GM12878 (cell line): ENCODE data around the gene GRIP2. TPM values are rescaled to one million over a fixed set of nuclear protein-coding genes. Genes with fewer than 3 reads are reported as not detected.

Experiments used
- ATAC-seq: fragments of 200-7000 bp; cut with Tn5 transposase; 3 replicates; pipeline ENCODE4 v1.9.1; 2020; ENCODE audit warnings: mild to moderate bottlenecking, moderate library complexity
- BruUV-seq: library from RNA; stranded (reverse); fragments of 400-500 nt; replicated peaks from 2 replicates; lab custom pipeline; 2021; lab: Mats Ljungman, UMichigan
- CTCF ChIA-PET: fragments of 300-600 bp; sonication (Branson Sonifier 250); formaldehyde crosslinking; extraction: SDS; loops from one replicate; lab custom pipeline; 2021; ENCODE audit warnings: inconsistent platforms; lab: Yijun Ruan, JAX
- POLR2A ChIA-PET: fragments of 350-600 bp; formaldehyde crosslinking; extraction: SDS; loops from one replicate; lab custom pipeline; 2021; ENCODE audit warnings: inconsistent platforms; lab: Charles Lee
- RAD21 ChIA-PET: fragments of 300-600 bp; sonication (Branson Sonifier 250); formaldehyde crosslinking; loops from one replicate; lab custom pipeline; 2023; ENCODE audit warnings: antibody characterized with exemption; ENCODE audit not compliant: unreplicated experiment; lab: Charles Lee
- SMC1A ChIA-PET: fragments of 300-600 bp; sonication (Branson Sonifier 250); formaldehyde crosslinking; loops from one replicate; lab custom pipeline; 2023; ENCODE audit not compliant: unreplicated experiment, uncharacterized antibody; lab: Charles Lee
- DNase-seq: peaks from one replicate; pipeline ENCODE4 v3.0.0-alpha.2; 2011; ENCODE audit warnings: low read depth, low spot score
- FAIRE-seq: peaks from 3 replicates; lab custom pipeline; 2011; peaks lifted over from hg19 to GRCh38; lab: Jason Lieb, UNC
- H2AFZ ChIP-seq: 2 replicates; pipeline ENCODE4 v1.6.0; 2011; ENCODE audit warnings: low read depth, low read length, control low read depth; ENCODE audit not compliant: control insufficient read depth
- H3K27ac ChIP-seq: 2 replicates; pipeline ENCODE4 v1.5.1; 2011; ENCODE audit warnings: control low read depth; ENCODE audit not compliant: control insufficient read depth, insufficient read depth
- H3K27me3 ChIP-seq, 2 experiments: replicated peaks in 1 of 2; 2 replicates each; pipeline versions ENCODE4 v1.6.0 to v1.6.1; 2011; ENCODE audit warnings: low read length in 1 of 2; ENCODE audit not compliant: control insufficient read depth in 2 of 2, insufficient read depth in 2 of 2
- H3K36me3 ChIP-seq, 2 experiments: 2 replicates each; pipeline ENCODE4 v1.5.1; 2011; ENCODE audit warnings: low read length in 1 of 2; ENCODE audit not compliant: control insufficient read depth in 2 of 2, insufficient read depth in 2 of 2
- H3K4me1 ChIP-seq: 2 replicates; pipeline ENCODE4 v1.6.1; 2011; ENCODE audit warnings: mild to moderate bottlenecking, low read length, moderate library complexity, mixed read lengths; ENCODE audit not compliant: control insufficient read depth, insufficient read depth
- H3K4me2 ChIP-seq: 2 replicates; pipeline ENCODE4 v1.6.0; 2011; ENCODE audit warnings: control low read depth; ENCODE audit not compliant: control insufficient read depth, insufficient read depth
- H3K4me3 ChIP-seq: fragments of 200-600 bp; sonication (generic); 2 replicates; pipeline ENCODE4 v1.5.1; 2016
- H3K79me2 ChIP-seq: 2 replicates; pipeline ENCODE4 v1.6.0; 2011; ENCODE audit warnings: low read length; ENCODE audit not compliant: control insufficient read depth, insufficient read depth
- H3K9ac ChIP-seq: 2 replicates; pipeline ENCODE4 v1.8.0; 2011; ENCODE audit warnings: low read length, control low read depth, mixed read lengths; ENCODE audit not compliant: control insufficient read depth, insufficient read depth
- H3K9me3 ChIP-seq: replicated peaks from 3 replicates; pipeline ENCODE4 v1.5.1; 2011; ENCODE audit warnings: mild to moderate bottlenecking, low read length; ENCODE audit not compliant: control insufficient read depth, insufficient read depth
- H4K20me1 ChIP-seq: 2 replicates; pipeline ENCODE4 v1.6.0; 2011; ENCODE audit not compliant: control insufficient read depth, insufficient read depth
- CBX5 ChIP-seq: sonication (generic); IDR thresholded peaks from 2 replicates; pipeline ENCODE4 v1.6.1; 2016; ENCODE audit warnings: low read depth, moderate library complexity, mild to moderate bottlenecking, inconsistent platforms
- CHD4 ChIP-seq: fragments of 200-600 bp; sonication (generic); IDR thresholded peaks from 2 replicates; pipeline ENCODE4 v1.6.1; 2016; ENCODE audit warnings: mild to moderate bottlenecking
- FOS ChIP-seq: IDR thresholded peaks from 3 replicates; pipeline ENCODE4 v1.6.1; 2011; ENCODE audit warnings: borderline replicate concordance; ENCODE audit not compliant: insufficient read length; ENCODE audit errors: extremely low read depth
- IKZF1 ChIP-seq: fragments of 450-650 bp; conservative IDR thresholded peaks from 2 replicates; pipeline ENCODE4 v1.6.1; 2017; ENCODE audit warnings: antibody characterized with exemption, mild to moderate bottlenecking
- SPI1 ChIP-seq: IDR thresholded peaks from 2 replicates; pipeline ENCODE4 v1.6.1; 2011; ENCODE audit warnings: low read depth, mild to moderate bottlenecking, low read length, moderate library complexity, borderline replicate concordance; ENCODE audit not compliant: insufficient read depth
- TCF3 ChIP-seq: IDR thresholded peaks from 2 replicates; pipeline ENCODE4 v1.6.1; 2012; ENCODE audit warnings: low read depth, mild to moderate bottlenecking, low read length, borderline replicate concordance; ENCODE audit not compliant: insufficient read depth
- WGBS: methylation state at CpG from one replicate; pipeline ENCODE4 v1.1.6; 2016; ENCODE audit warnings: low lambda C conversion rate; ENCODE audit not compliant: insufficient replicate concordance, insufficient coverage; ENCODE audit errors: missing lambda C conversion rate; 5-methylcytosine and 5-hydroxymethylcytosine counted together
- in situ Hi-C: fragments of 300-500 bp; cut with MboI; formaldehyde crosslinking; loops from 9 replicates; pipeline ENCODE4 v1.14.3; 2018; ENCODE audit warnings: mixed read lengths
- intact Hi-C: fragments of 100-400 bp; cut with micrococcal nuclease; formaldehyde crosslinking; loops from one replicate; pipeline ENCODE4 v1.14.2; 2022; ENCODE audit not compliant: unreplicated experiment
- polyA plus RNA-seq, 11 experiments: library from polyadenylated mRNA; depleted of rRNA in 4 of 11; unstranded in 6 of 11; stranded (reverse) in 5 of 11; fragments of >200 nt; fragmentation: Nextera tagmentation in 4 of 11; fragmentation: Illumina TruSeq in 1 of 11; extraction: Ambion mirVana in 4 of 11; extraction: Trizol in 1 of 11; gene quantifications; 1 replicate in 1 of 11; 2 replicates in 10 of 11; pipeline versions ENCODE4 v1.2.1 to v1.2.3, GENCODE V29; 2011 to 2016; ENCODE audit warnings: inconsistent platforms in 2 of 11, missing spikeins in 2 of 11, low read depth in 1 of 11
- small RNA-seq: library from RNA; depleted of rRNA; stranded (forward); fragments of <200 nt; gene quantifications from one replicate; pipeline ENCODE3, GENCODE V24; 2014
- total RNA-seq, 4 experiments: library from RNA; depleted of rRNA in 3 of 4; stranded (reverse); fragments of >200 nt in 3 of 4; fragmentation: Illumina TruSeq in 1 of 4; extraction: Trizol in 1 of 4; gene quantifications; 2 replicates each; pipeline versions ENCODE4 v1.2.1 to v1.2.3, GENCODE V29; 2013 to 2021
- TF ChIP-seq, protein P1 (sequence below): fragments of 450-650 bp; IDR thresholded peaks from 2 replicates; pipeline ENCODE4 v1.6.1; 2017; ENCODE audit warnings: mild to moderate bottlenecking, low read depth, inconsistent platforms; ENCODE audit not compliant: poor library complexity, severe bottlenecking

Gene GRIP2
- total and polyA plus RNA-seq, 10 of the 15 experiments (the other 5 are each of a cell fraction or from before 2014, with no cell fraction given), result not detected

DNA sequence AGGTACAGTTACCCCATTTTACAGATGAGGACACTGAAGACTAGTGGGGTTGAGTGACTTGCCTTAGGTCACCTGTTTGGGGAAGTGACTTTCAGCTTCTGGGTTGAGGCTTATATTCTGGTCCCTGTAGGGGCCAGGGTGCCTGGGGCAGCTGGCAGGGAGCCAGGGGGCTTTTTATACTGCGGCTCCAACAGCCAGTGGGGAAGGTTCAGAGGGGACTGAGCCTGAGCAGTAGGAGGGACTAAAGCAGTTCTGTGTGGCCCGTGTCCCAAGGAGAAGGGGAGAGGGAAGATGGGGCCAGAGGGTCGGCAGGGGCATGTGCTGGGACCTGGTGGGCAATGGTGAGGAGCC lies 100.0 kb downstream of the GRIP2 start (continued):
- TF ChIP-seq SPI1, result peak; percentile 38; the same call in 1 of the 2 replicates
- no peak for TF ChIP-seq TCF3

DNA sequence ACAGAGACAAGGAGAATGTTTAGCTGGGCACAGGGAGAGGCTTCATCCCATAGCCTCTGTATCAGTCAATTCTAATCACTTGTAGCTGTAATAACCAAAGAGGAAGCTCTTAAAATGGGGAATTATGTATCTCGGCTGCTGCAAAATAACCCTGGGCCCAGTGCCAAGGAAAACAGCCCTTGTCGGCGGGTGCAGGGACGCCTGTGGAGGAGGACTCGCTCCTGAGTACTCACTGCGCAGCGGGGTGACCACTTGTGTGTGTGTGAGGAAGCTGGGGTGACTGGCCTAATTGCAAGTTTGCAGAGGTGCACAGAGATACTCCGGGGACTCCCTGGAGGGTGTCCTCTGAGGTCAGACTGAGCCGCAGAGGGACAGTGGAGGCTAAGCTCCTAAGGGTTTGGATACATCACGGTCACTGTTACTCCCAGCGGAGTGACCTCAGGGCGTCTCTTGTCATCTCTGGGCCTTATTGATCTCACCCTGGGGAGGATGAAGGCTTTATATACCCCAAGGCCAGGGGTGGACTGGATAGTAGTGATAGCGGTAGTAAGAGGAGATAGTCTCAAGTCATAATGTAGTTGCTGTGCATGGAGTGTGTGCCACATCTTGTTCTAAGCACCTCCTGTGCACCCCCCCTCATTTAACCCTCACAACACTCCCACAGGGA lies 100.5 kb downstream of the GRIP2 start:
- in situ Hi-C loops, result no loop called here
- no peak overlapping the region for H3K27ac ChIP-seq
- peaks cover 4 to 7% of the 10 kb centered on the region in 2 experiments; a peak in 2 of 4 replicates for H3K36me3 ChIP-seq
- no peak overlapping the region for H3K4me2 ChIP-seq
- no peaks in the 10 kb centered on the region for H4K20me1 ChIP-seq
- ATAC-seq, result peak; percentile 26; the same call in 2 of the 3 replicates
- no peaks in the 10 kb centered on the region for H3K27me3 ChIP-seq
- ChIA-PET RAD21 (interaction anchor here (1.0 to 1.4 kb wide), 2 partner anchors 9 to 19 kb away, joined by 3 to 5 read pairs; no protein-coding TSS in a partner anchor), CTCF (interaction anchor here (0.9 to 2.7 kb wide), 3 partner anchors 9 to 236 kb away, joined by 3 to 12 read pairs (median 6); no protein-coding TSS in a partner anchor), SMC1A (interaction anchor here (0.7 to 1.4 kb wide), 6 partner anchors 13 to 236 kb away, joined by 3 to 6 read pairs (median 4); no protein-coding TSS in a partner anchor), POLR2A (interaction anchor here (0.7 to 1.3 kb wide), 4 partner anchors 9 to 434 kb away, joined by 3 to 5 read pairs (median 3); partner anchors contain the start of gene SLC6A6)
- WGBS, result 67% methylated on average over 13 of the region's 13 CpGs
- no peaks in the 10 kb centered on the region for H3K9me3 ChIP-seq
- H3K79me2 ChIP-seq, result peaks cover 9% of the 10 kb centered on the region
- FAIRE-seq, result no peak
- H3K9ac ChIP-seq, result no peak overlapping the region
- BruUV-seq, result no TSS peak
- DNase-seq, result no peak
- intact Hi-C loops, result loop anchor here (10.0 kb wide), 1 partner anchor 1025 kb away; no protein-coding TSS in a partner anchor
- H3K4me3 ChIP-seq, result no peak overlapping the region
- H2AFZ ChIP-seq, result no peak overlapping the region
- H3K4me1 ChIP-seq, result peaks cover 13% of the 10 kb centered on the region
- TF ChIP-seq CBX5 (no peak), IKZF1 (0 out of 2 replicates have a peak, but pooled peaks have one; percentile 15), FOS (no peak), CHD4 (no peak)
- TF ChIP-seq, protein P1, sequence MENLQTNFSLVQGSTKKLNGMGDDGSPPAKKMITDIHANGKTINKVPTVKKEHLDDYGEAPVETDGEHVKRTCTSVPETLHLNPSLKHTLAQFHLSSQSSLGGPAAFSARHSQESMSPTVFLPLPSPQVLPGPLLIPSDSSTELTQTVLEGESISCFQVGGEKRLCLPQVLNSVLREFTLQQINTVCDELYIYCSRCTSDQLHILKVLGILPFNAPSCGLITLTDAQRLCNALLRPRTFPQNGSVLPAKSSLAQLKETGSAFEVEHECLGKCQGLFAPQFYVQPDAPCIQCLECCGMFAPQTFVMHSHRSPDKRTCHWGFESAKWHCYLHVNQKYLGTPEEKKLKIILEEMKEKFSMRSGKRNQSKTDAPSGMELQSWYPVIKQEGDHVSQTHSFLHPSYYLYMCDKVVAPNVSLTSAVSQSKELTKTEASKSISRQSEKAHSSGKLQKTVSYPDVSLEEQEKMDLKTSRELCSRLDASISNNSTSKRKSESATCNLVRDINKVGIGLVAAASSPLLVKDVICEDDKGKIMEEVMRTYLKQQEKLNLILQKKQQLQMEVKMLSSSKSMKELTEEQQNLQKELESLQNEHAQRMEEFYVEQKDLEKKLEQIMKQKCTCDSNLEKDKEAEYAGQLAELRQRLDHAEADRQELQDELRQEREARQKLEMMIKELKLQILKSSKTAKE, result no peak

Small RNAs within 50 kb of the gene (small RNA-seq; reads per million reads assigned to genes)
- not detected for gene RNU6-905P

Other genes starting within 250 kb of the GRIP2 start
- 28.2 and 28.3 TPM in 2 replicates for gene SLC6A6, start 137.7 kb downstream of the GRIP2 start, total RNA-seq (2014; rRNA removed)
- gene SLC6A6, start 137.7 kb downstream of the GRIP2 start, total RNA-seq (2014; rRNA removed; fragmentation: Illumina TruSeq; extraction: Trizol), result 18.6 and 19.7 TPM in 2 replicates
- gene SLC6A6, start 137.7 kb downstream of the GRIP2 start, total RNA-seq (2021), result 44.5 and 47.0 TPM in 2 replicates
- gene SLC6A6, start 137.7 kb downstream of the GRIP2 start, polyA plus RNA-seq (2011; rRNA removed), result 14.1 and 21.8 TPM in 2 replicates
- gene SLC6A6, start 137.7 kb downstream of the GRIP2 start, polyA plus RNA-seq (2014; fragmentation: Illumina TruSeq; extraction: Trizol), result 25.7 and 28.5 TPM in 2 replicates
- gene SLC6A6, start 137.7 kb downstream of the GRIP2 start, polyA plus RNA-seq (2014; fragmentation: Nextera tagmentation; extraction: Ambion mirVana), result 1 to 10 TPM; 5.6 to 6.2 TPM
- 26.4 and 26.5 TPM in 2 replicates for gene SLC6A6, start 137.7 kb downstream of the GRIP2 start, polyA plus RNA-seq (2014; rRNA removed)
- gene SLC6A6, start 137.7 kb downstream of the GRIP2 start, polyA plus RNA-seq (2016; fragmentation: Nextera tagmentation; extraction: Ambion mirVana), result 10 to 100 TPM; 10.0 to 13.4 TPM
- gene CCDC174, start 111.4 kb upstream of the GRIP2 start, total RNA-seq (2014; rRNA removed), result 13.6 and 15.7 TPM in 2 replicates
- gene CCDC174, start 111.4 kb upstream of the GRIP2 start, total RNA-seq (2014; rRNA removed; fragmentation: Illumina TruSeq; extraction: Trizol), result 22.2 and 23.2 TPM in 2 replicates
- gene CCDC174, start 111.4 kb upstream of the GRIP2 start, total RNA-seq (2021), result 17.0 and 17.9 TPM in 2 replicates
- 11.6 and 13.5 TPM in 2 replicates for gene CCDC174, start 111.4 kb upstream of the GRIP2 start, polyA plus RNA-seq (2011; rRNA removed)
- 30.3 and 40.6 TPM in 2 replicates for gene CCDC174, start 111.4 kb upstream of the GRIP2 start, polyA plus RNA-seq (2014; fragmentation: Illumina TruSeq; extraction: Trizol)
- gene CCDC174, start 111.4 kb upstream of the GRIP2 start, polyA plus RNA-seq (2014; fragmentation: Nextera tagmentation; extraction: Ambion mirVana), result 10 to 100 TPM; 26.1 to 31.3 TPM
- gene CCDC174, start 111.4 kb upstream of the GRIP2 start, polyA plus RNA-seq (2014; rRNA removed), result 10.5 and 14.1 TPM in 2 replicates
- gene CCDC174, start 111.4 kb upstream of the GRIP2 start, polyA plus RNA-seq (2016; fragmentation: Nextera tagmentation; extraction: Ambion mirVana), result 10 to 100 TPM; 18.8 to 19.5 TPM
- 1.0 and 2.8 TPM in 2 replicates for gene C3orf20, start 134.8 kb upstream of the GRIP2 start, total RNA-seq (2014; rRNA removed)
- 1.9 and 2.0 TPM in 2 replicates for gene C3orf20, start 134.8 kb upstream of the GRIP2 start, total RNA-seq (2014; rRNA removed; fragmentation: Illumina TruSeq; extraction: Trizol)
- gene C3orf20, start 134.8 kb upstream of the GRIP2 start, total RNA-seq (2021), result 1.6 and 2.0 TPM in 2 replicates
- 2.0 and 2.9 TPM in 2 replicates for gene C3orf20, start 134.8 kb upstream of the GRIP2 start, polyA plus RNA-seq (2011; rRNA removed)
- gene C3orf20, start 134.8 kb upstream of the GRIP2 start, polyA plus RNA-seq (2014; fragmentation: Illumina TruSeq; extraction: Trizol), result 1.6 and 2.2 TPM in 2 replicates
- gene C3orf20, start 134.8 kb upstream of the GRIP2 start, polyA plus RNA-seq (2014; fragmentation: Nextera tagmentation; extraction: Ambion mirVana), result under 1 TPM; 0.05 to 0.15 TPM
- 1.0 and 1.1 TPM in 2 replicates for gene C3orf20, start 134.8 kb upstream of the GRIP2 start, polyA plus RNA-seq (2014; rRNA removed)
- gene C3orf20, start 134.8 kb upstream of the GRIP2 start, polyA plus RNA-seq (2016; fragmentation: Nextera tagmentation; extraction: Ambion mirVana), result under 1 TPM; 0.39 to 0.40 TPM